Measurements from ENCODE around the gene STX17.
A peak's percentile ranks its signal among the peaks of the same experiment; 100 is the strongest.
"Not testable (repeated sequence)": the region's sequence is repeated elsewhere in the genome, so short reads cannot be mapped to it uniquely, and the experiment has no call there.

The STX17 gene

GRCh38 chr9:99906403-99907207 lies at the start of gene STX17:
Gene STX17 (plus strand): TSS chr9:99906654. CDS start chr9:99915240, 8,586 bp downstream.
- TF ChIP-seq POLR2A (IDR thresholded peaks at IDR 0.05; ENCODE audit: low read length) (peak; percentile 76), GATA1 (IDR thresholded peaks at IDR 0.05; ENCODE audit: low read depth, low read length) (no peak)
- DNase-seq, result peak; percentile 86 to 93

GRCh38 chr9:99857576-99857975 lies 48.9 kb upstream of the STX17 start:
- DNase-seq, result not testable (repeated sequence)

GRCh38 chr9:99858087-99858486 lies 48.4 kb upstream of the STX17 start:
- TF ChIP-seq GATA1 (IDR thresholded peaks at IDR 0.05; ENCODE audit: low read depth, low read length) (no peak), POLR2A (IDR thresholded peaks at IDR 0.05; ENCODE audit: low read length) (no peak)

GRCh38 chr9:99859243-99859980 lies 47.0 kb upstream of the STX17 start:
- no peak for DNase-seq
- no peak for TF ChIP-seq POLR2A (IDR thresholded peaks at IDR 0.05; ENCODE audit: low read length)
- no peak for TF ChIP-seq GATA1 (IDR thresholded peaks at IDR 0.05; ENCODE audit: low read depth, low read length)

More at GRCh38 chr9:99858087-99858486, 48.4 kb upstream of the STX17 start:
- DNase-seq, result no peak

- TF ChIP-seq POLR2A (IDR thresholded peaks at IDR 0.05; ENCODE audit: low read length) (no peak), GATA1 (IDR thresholded peaks at IDR 0.05; ENCODE audit: low read depth, low read length) (no peak)
- DNase-seq, result no peak
Measured at GRCh38 chr9:99860266-99860665, 46.2 kb upstream of the STX17 start.

- DNase-seq, result no peak
- TF ChIP-seq GATA1 (IDR thresholded peaks at IDR 0.05; ENCODE audit: low read depth, low read length) (no peak), POLR2A (IDR thresholded peaks at IDR 0.05; ENCODE audit: low read length) (no peak)
Measured at GRCh38 chr9:99863955-99864354, 42.5 kb upstream of the STX17 start.

GRCh38 chr9:99866398-99866797 lies 40.1 kb upstream of the STX17 start:
- no peak for DNase-seq
- TF ChIP-seq GATA1 (IDR thresholded peaks at IDR 0.05; ENCODE audit: low read depth, low read length), result no peak
- no peak for TF ChIP-seq POLR2A (IDR thresholded peaks at IDR 0.05; ENCODE audit: low read length)

GRCh38 chr9:99867536-99867935 lies 38.9 kb upstream of the STX17 start:
- no peak for DNase-seq

GRCh38 chr9:99867968-99868367 lies 38.5 kb upstream of the STX17 start:
- TF ChIP-seq POLR2A (IDR thresholded peaks at IDR 0.05; ENCODE audit: low read length), result no peak
- no peak for TF ChIP-seq GATA1 (IDR thresholded peaks at IDR 0.05; ENCODE audit: low read depth, low read length)

More at GRCh38 chr9:99867536-99867935, 38.9 kb upstream of the STX17 start:
- no peak for TF ChIP-seq POLR2A (IDR thresholded peaks at IDR 0.05; ENCODE audit: low read length)
- no peak for TF ChIP-seq GATA1 (IDR thresholded peaks at IDR 0.05; ENCODE audit: low read depth, low read length)

GRCh38 chr9:99868845-99869244 lies 37.6 kb upstream of the STX17 start:
- DNase-seq, result no peak
- TF ChIP-seq GATA1 (IDR thresholded peaks at IDR 0.05; ENCODE audit: low read depth, low read length) (no peak), POLR2A (IDR thresholded peaks at IDR 0.05; ENCODE audit: low read length) (no peak)

More at GRCh38 chr9:99867968-99868367, 38.5 kb upstream of the STX17 start:
- no peak for DNase-seq

GRCh38 chr9:99870126-99870525 lies 36.3 kb upstream of the STX17 start:
- TF ChIP-seq POLR2A (IDR thresholded peaks at IDR 0.05; ENCODE audit: low read length) (no peak), GATA1 (IDR thresholded peaks at IDR 0.05; ENCODE audit: low read depth, low read length) (no peak)
- DNase-seq, result no peak

GRCh38 chr9:99873531-99873930 lies 32.9 kb upstream of the STX17 start:
- no peak for TF ChIP-seq GATA1 (IDR thresholded peaks at IDR 0.05; ENCODE audit: low read depth, low read length)
- no peak for TF ChIP-seq POLR2A (IDR thresholded peaks at IDR 0.05; ENCODE audit: low read length)
- DNase-seq, result no peak

- no peak for TF ChIP-seq POLR2A (IDR thresholded peaks at IDR 0.05; ENCODE audit: low read length)
- TF ChIP-seq GATA1 (IDR thresholded peaks at IDR 0.05; ENCODE audit: low read depth, low read length), result no peak
- DNase-seq, result no peak
Measured at GRCh38 chr9:99873943-99874584, 32.4 kb upstream of the STX17 start.

- TF ChIP-seq POLR2A (IDR thresholded peaks at IDR 0.05; ENCODE audit: low read length) (no peak), GATA1 (IDR thresholded peaks at IDR 0.05; ENCODE audit: low read depth, low read length) (no peak)
- no peak for DNase-seq
Measured at GRCh38 chr9:99876190-99876589, 30.3 kb upstream of the STX17 start.

All from erythroblast (primary cell).